ENCODE data around the gene ARMC2. TPM values are rescaled to one million over a fixed set of nuclear protein-coding genes. Genes with fewer than 3 reads are reported as not detected.

Gene ARMC2
- total and polyA plus RNA-seq, 2 donors (not counting 3 experiments of a cell fraction or from before 2014, with no cell fraction given): 1.7 to 3.7 TPM

GRCh38 chr6:108897371-108897770 is 49.1 kb downstream of the ARMC2 start:
- intact Hi-C loops (cut with micrococcal nuclease): loop anchor here (5.0 kb wide), 2 partner anchors 110 to 160 kb away; no protein-coding TSS in a partner anchor

More at GRCh38 chr6:108897371-108897770, 49.1 kb downstream of the ARMC2 start:
- Histone ChIP-seq H3K9me3 (replicated peaks; ENCODE audit: control insufficient read depth, insufficient read depth, low read length) (no peaks in the 10 kb centered on the region), H3K4me1 (ENCODE audit: control insufficient read depth, extremely low read depth, insufficient read depth, low read length) (peaks cover 32% of the 10 kb centered on the region), H3K36me3 (ENCODE audit: control insufficient read depth in 2 of 2, extremely low read depth in 1 of 2, insufficient read depth in 2 of 2, low read length in 2 of 2) (no peaks in the 10 kb centered on the region), H3K79me2 (ENCODE audit: control insufficient read depth, insufficient read depth, low read length) (no peaks in the 10 kb centered on the region), H3K9me1 (replicated peaks; ENCODE audit: control insufficient read depth, extremely low read depth, insufficient read depth, low read length) (no peaks in the 10 kb centered on the region), H3K4me2 (ENCODE audit: insufficient read depth, low read length) (no peak overlapping the region), H4K20me1 (replicated peaks; ENCODE audit: control insufficient read depth, extremely low read depth, insufficient read depth, low read length) (no peaks in the 10 kb centered on the region), H3K4me3 (replicated peaks in 1 of 3; ENCODE audit: insufficient read depth in 1 of 3, low read depth in 1 of 3, low read length in 3 of 3) (no peak overlapping the region), H3K9ac (replicated peaks; ENCODE audit: extremely low read depth, insufficient read depth, low read length) (no peak overlapping the region), H2AFZ (ENCODE audit: low read depth, low read length) (peak overlapping the region; percentile 18), H3K27ac (ENCODE audit: insufficient read depth, low read depth, low read length) (no peak overlapping the region), H3K27me3 (ENCODE audit: control insufficient read depth in 2 of 2, insufficient read depth in 2 of 2, low read length in 2 of 2) (no peaks in the 10 kb centered on the region)
- ChIA-PET CTCF (interaction anchor here (1.7 to 2.0 kb wide), 2 partner anchors 161 to 356 kb away, joined by 4 read pairs; no protein-coding TSS in a partner anchor), POLR2A (no interaction called here)
- no peak for FAIRE-seq
- DNase-seq (ENCODE audit: low read depth, low spot score): peak; percentile 32
- dilution Hi-C loops (cut with MboI; ENCODE audit: extremely low pct_ligation_motif_present, low sequenced_read_pairs): no loop called here
- TF ChIP-seq POLR2A (IDR thresholded peaks at IDR 0.05; ENCODE audit: low read depth, low read length) (no peak), POLR2AphosphoS5 (IDR thresholded peaks at IDR 0.05; ENCODE audit: insufficient read depth, low read depth, low read length) (no peak), MYC (IDR thresholded peaks at IDR 0.05; ENCODE audit: low read depth, low read length) (no peak), CTCF (IDR thresholded peaks at IDR 0.05; ENCODE audit: extremely low read depth in 1 of 2, insufficient read depth in 1 of 2, low read depth in 1 of 2, low read length in 2 of 2) (no peak), JUN (IDR thresholded peaks at IDR 0.05; ENCODE audit: borderline replicate concordance, insufficient read depth, insufficient read length, low read depth) (no peak), FOS (IDR thresholded peaks at IDR 0.05; ENCODE audit: borderline replicate concordance, insufficient read depth, low read length) (no peak), EZH2 (IDR thresholded peaks at IDR 0.05; ENCODE audit: borderline replicate concordance, low read depth, low read length, severe bottlenecking) (no peak), GATA2 (IDR thresholded peaks at IDR 0.05; ENCODE audit: insufficient read depth, insufficient read length, low read depth, low read length) (no peak)
- TF ChIP-seq, protein P1, sequence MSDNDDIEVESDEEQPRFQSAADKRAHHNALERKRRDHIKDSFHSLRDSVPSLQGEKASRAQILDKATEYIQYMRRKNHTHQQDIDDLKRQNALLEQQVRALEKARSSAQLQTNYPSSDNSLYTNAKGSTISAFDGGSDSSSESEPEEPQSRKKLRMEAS (IDR thresholded peaks at IDR 0.05; ENCODE audit: insufficient read depth, insufficient read length): no peak
- BruUV-seq (replicated peaks): no TSS peak
